Suprapubic skin (tissue), 4 donors: ENCODE data around the gene P2RX7.
"Not testable (repeated sequence)": the region's sequence is repeated elsewhere in the genome, so short reads cannot be mapped to it uniquely, and the experiment has no call there.

ENCODE experiments used
- EP300 ChIP-seq: sonication (generic); formaldehyde crosslinking; IDR thresholded peaks from one replicate; pipeline ENCODE4 v1.6.1; 2017; ENCODE audit warnings: antibody characterized with exemption
- POLR2A ChIP-seq, 2 donors: fragments of 450-650 bp; IDR thresholded peaks; one replicate each; pipeline ENCODE4 v1.6.1; 2017; ENCODE audit warnings: antibody characterized with exemption in 2 of 2, mild to moderate bottlenecking in 2 of 2, moderate library complexity in 2 of 2
- POLR2AphosphoS5 ChIP-seq, 3 donors: sonication (generic); formaldehyde crosslinking; IDR thresholded peaks; one replicate each; pipeline ENCODE4 v1.6.1; 2017; ENCODE audit warnings: antibody characterized with exemption in 3 of 3
- TF ChIP-seq, protein P1 (sequence below), 2 donors: fragments of 200-600 bp in 1 of 2; fragments of 450-650 bp in 1 of 2; sonication (generic) in 1 of 2; IDR thresholded peaks; one replicate each; pipeline ENCODE4 v1.5.1; 2016 to 2019; ENCODE audit warnings: antibody characterized with exemption in 2 of 2, mild to moderate bottlenecking in 1 of 2, moderate library complexity in 1 of 2

DNA sequence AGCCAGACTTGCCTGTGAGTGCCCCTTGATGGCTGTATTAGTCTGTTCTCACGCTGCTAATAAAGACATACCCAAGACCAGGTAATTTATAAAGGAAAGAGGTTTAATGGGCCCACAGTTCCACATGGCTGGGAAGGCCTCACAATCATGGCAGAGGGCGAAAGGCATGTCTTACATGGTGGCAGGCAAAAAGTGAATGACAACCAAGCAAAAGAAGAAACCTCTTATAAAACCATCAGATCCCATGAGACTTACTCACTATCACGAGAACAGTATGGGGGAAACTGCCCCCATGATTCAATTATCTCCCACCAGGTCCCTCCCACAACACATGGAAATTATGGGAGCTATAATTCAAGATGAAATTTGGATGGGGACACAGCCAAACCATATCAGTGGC is 16.6 kb downstream of the P2RX7 start:
- TF ChIP-seq, protein P1, sequence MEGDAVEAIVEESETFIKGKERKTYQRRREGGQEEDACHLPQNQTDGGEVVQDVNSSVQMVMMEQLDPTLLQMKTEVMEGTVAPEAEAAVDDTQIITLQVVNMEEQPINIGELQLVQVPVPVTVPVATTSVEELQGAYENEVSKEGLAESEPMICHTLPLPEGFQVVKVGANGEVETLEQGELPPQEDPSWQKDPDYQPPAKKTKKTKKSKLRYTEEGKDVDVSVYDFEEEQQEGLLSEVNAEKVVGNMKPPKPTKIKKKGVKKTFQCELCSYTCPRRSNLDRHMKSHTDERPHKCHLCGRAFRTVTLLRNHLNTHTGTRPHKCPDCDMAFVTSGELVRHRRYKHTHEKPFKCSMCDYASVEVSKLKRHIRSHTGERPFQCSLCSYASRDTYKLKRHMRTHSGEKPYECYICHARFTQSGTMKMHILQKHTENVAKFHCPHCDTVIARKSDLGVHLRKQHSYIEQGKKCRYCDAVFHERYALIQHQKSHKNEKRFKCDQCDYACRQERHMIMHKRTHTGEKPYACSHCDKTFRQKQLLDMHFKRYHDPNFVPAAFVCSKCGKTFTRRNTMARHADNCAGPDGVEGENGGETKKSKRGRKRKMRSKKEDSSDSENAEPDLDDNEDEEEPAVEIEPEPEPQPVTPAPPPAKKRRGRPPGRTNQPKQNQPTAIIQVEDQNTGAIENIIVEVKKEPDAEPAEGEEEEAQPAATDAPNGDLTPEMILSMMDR (IDR thresholded peaks at IDR 0.05) = not testable (repeated sequence)
- TF ChIP-seq POLR2A (IDR thresholded peaks at IDR 0.05); POLR2AphosphoS5 (IDR thresholded peaks at IDR 0.05); EP300: not testable (repeated sequence)
